ENCODE data around the gene CCR4.
"Not testable (repeated sequence)": the region's sequence is repeated elsewhere in the genome, so short reads cannot be mapped to it uniquely, and the experiment has no call there.

The CCR4 gene

GRCh38 chr3:32940726-32941125 lies 10.7 kb upstream of the CCR4 start:
- CTCF ChIA-PET, result interaction anchor here (0.6 to 0.7 kb wide), 2 partner anchors 16 to 136 kb away, joined by 3 to 4 read pairs; no protein-coding TSS in a partner anchor
- POLR2A ChIA-PET (ENCODE audit: low non-redundant PET), result no interaction called here
- no peak overlapping the region for H3K27ac ChIP-seq

DNA sequence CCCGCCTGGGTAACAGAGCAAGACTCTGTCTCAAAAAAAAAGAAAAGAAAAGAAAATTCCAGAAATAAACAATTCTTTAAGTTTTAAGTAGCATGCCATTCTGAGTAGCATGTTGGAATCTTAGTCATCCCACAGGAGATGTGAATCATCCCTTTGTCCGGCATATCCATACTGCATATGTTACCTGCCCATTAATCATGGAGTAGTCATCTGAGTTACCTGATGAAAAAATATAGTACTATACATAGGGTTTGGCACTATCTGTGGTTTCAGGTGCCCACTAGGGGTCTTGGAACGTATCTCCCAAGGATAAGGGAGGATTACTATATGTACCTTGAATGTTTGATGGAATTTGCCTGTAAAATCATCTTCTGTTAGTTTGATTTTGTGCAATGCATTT lies 6.3 kb upstream of the CCR4 start:
- DNase-seq (ENCODE audit: low spot score), result peak; percentile 69
- ChIA-PET POLR2A (ENCODE audit: low non-redundant PET) (no interaction called here), CTCF (no interaction called here)
- H3K27ac ChIP-seq, result no peak overlapping the region
- TF ChIP-seq, protein P1, sequence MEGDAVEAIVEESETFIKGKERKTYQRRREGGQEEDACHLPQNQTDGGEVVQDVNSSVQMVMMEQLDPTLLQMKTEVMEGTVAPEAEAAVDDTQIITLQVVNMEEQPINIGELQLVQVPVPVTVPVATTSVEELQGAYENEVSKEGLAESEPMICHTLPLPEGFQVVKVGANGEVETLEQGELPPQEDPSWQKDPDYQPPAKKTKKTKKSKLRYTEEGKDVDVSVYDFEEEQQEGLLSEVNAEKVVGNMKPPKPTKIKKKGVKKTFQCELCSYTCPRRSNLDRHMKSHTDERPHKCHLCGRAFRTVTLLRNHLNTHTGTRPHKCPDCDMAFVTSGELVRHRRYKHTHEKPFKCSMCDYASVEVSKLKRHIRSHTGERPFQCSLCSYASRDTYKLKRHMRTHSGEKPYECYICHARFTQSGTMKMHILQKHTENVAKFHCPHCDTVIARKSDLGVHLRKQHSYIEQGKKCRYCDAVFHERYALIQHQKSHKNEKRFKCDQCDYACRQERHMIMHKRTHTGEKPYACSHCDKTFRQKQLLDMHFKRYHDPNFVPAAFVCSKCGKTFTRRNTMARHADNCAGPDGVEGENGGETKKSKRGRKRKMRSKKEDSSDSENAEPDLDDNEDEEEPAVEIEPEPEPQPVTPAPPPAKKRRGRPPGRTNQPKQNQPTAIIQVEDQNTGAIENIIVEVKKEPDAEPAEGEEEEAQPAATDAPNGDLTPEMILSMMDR (conservative IDR thresholded peaks at IDR 0.05; ENCODE audit: low read depth), result no peak

More at GRCh38 chr3:32940726-32941125, 10.7 kb upstream of the CCR4 start:
- DNase-seq (ENCODE audit: low spot score), result no peak
- TF ChIP-seq, protein P1 (conservative IDR thresholded peaks at IDR 0.05; ENCODE audit: low read depth), result no peak

GRCh38 chr3:32945598-32945997 lies 5.8 kb upstream of the CCR4 start:
- CTCF ChIA-PET; POLR2A ChIA-PET (ENCODE audit: low non-redundant PET); H3K27ac ChIP-seq; DNase-seq (ENCODE audit: low spot score): not testable (repeated sequence)

DNA sequence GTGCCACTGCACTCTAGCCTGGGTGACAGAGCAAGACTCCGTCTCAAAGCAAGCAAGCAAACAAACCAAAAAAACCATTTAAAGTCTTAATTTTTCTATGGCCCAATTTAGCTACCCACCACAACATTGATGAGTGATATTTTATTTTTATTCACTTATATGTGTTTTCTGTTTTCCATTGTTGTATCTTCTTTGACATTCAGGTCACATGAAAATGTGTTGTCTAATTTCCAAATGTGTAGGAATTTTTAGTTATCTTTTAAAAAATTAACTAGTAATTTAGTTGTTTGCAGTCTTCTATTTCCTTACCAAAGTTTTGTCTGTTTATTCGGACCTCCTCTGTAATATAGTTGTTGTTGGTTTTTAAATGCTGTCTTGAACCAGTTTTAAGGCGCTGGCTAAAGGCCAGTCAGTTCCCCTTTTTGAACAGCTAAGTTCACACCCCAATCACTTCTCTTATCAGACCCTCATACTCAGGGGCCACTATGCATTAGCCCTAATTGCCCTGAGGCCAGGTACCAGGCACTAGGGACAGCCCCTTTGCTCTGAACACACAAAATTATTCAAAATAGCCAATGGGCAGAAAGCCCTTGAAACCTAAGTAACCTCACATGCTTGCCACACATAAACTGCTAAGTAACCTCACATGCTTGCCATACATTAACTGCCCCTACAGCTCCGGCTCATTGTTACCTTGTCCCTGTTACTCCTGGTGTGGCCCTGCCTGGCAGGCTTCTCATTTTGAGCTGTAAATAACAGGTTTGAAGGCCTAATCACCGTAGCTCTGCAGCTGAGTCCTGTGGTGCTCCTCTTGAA lies 4.3 kb upstream of the CCR4 start:
- CTCF ChIA-PET, result interaction anchor here (0.5 to 0.6 kb wide), 3 partner anchors 21 to 1521 kb away, joined by 3 to 4 read pairs (median 3); partner anchors contain the start of gene CRTAP
- DNase-seq (ENCODE audit: low spot score), result no peak
- no peak overlapping the region for H3K27ac ChIP-seq
- POLR2A ChIA-PET (ENCODE audit: low non-redundant PET), result no interaction called here
- TF ChIP-seq, protein P1 (conservative IDR thresholded peaks at IDR 0.05; ENCODE audit: low read depth), result no peak

DNA sequence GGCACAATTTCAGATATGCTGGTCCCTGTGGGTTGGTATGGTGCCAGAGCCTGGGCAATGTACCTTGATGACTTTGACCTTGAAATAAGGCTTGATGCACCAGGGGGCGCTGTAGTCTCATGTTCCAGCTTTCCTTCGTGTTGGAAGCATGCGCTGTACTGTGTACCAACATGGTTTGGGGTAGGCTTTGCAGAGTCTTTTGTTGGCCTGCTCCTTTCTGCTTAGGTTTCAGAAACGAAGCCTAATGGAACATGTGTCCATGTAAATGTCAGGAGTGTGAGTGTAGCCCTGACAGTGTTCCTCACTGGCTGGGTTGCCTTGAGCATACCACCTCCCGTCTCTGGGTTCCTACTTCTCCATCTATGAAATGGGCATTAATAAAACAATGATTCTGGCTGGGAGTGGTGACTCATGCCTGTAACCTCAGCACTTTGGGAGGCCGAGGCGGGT lies 3.6 kb upstream of the CCR4 start:
- TF ChIP-seq, protein P1 (conservative IDR thresholded peaks at IDR 0.05; ENCODE audit: low read depth), result peak; percentile 65

DNA sequence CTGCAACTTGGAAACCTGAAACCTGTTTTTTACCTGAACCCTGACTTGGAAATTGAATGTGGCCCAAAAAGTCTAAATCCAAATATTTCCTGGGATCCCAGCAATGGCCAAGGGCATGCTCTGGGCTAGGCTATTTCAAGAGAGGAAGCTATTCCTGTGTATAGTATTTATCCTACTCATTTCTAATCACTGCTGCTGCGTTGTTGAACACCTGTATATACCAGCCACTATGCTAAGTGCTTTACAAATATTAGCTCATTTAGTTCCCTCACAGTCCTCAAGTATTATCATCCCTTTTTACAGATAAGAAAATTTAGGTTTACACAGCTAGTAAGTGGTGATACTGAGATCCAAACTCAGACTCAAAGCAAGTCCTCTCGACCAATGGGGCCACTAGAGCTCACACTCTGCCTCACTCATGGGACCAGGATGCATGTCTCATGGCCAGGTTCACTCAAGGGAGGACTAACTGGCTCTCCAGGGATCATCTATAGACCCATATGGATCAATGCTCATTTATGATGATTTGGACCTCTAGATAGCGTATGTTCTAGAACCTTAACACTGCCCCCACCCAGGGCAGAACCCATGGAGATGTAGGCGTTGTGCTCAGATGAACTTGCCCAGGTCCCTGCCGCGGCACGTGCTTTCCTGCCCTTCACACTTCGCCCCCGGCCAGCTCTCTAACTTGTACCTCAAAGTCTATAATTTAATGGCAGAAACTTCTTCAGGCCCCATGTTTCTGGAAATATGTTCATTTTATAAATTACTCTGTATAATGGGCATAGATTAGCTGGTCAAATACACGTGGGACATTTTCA lies 2.6 kb upstream of the CCR4 start:
- no peak for DNase-seq (ENCODE audit: low spot score)
- TF ChIP-seq, protein P1 (conservative IDR thresholded peaks at IDR 0.05; ENCODE audit: low read depth), result no peak
- ChIA-PET CTCF (no interaction called here), POLR2A (ENCODE audit: low non-redundant PET) (no interaction called here)
- no peak overlapping the region for H3K27ac ChIP-seq

More for the DNA sequence above, 3.6 kb upstream of the CCR4 start:
- POLR2A ChIA-PET (ENCODE audit: low non-redundant PET), result no interaction called here
- DNase-seq (ENCODE audit: low spot score), result peak; percentile 35
- no peak overlapping the region for H3K27ac ChIP-seq
- CTCF ChIA-PET, result interaction anchor here (0.6 kb wide), 2 partner anchors 21 to 426 kb away, joined by 3 read pairs; no protein-coding TSS in a partner anchor

All from RWPE1 (cell line).